DOHH2 (cell line): ENCODE results near the gene EDEM3.

Experiments used
- EZH2phosphoT487 ChIP-seq: fragments of 200-600 bp; sonication (generic); IDR thresholded peaks from 2 replicates; pipeline ENCODE4 v1.6.1; 2017; ENCODE audit warnings: borderline replicate concordance, mild to moderate bottlenecking, antibody characterized with exemption, low read length, moderate library complexity, mixed read lengths
- TF ChIP-seq, protein P1 (sequence below): fragments of 200-600 bp; sonication (generic); IDR thresholded peaks from one replicate; pipeline ENCODE4 v1.5.1; 2014; ENCODE audit warnings: antibody characterized with exemption, mild to moderate bottlenecking, low read depth, low read length; ENCODE audit not compliant: poor library complexity, severe bottlenecking

DNA sequence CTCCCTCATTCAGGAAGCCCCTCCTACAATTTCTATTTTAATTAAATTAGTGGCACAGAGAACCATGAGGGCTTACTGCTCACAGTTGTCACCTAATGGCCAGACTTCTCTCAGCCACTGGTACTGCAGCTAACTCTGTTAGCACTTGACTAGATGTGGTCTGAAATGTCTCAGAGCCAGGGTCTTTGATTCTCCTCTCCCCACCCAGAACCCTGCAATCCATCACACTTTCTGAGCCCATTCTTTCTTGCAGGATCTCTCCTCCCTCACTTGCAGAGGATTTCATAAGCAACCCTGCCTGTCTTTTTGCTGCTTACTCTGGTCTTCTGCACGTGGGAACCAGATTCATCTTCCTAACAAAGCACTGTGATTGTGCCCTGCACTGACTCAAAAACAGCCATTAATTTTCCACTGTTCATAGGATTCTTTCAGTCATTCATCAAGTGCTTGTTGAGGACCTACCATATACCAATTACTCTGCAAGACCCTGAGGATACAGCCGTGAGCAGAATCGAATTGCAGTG lies 108.4 kb downstream of the EDEM3 start:
- TF ChIP-seq, protein P1, sequence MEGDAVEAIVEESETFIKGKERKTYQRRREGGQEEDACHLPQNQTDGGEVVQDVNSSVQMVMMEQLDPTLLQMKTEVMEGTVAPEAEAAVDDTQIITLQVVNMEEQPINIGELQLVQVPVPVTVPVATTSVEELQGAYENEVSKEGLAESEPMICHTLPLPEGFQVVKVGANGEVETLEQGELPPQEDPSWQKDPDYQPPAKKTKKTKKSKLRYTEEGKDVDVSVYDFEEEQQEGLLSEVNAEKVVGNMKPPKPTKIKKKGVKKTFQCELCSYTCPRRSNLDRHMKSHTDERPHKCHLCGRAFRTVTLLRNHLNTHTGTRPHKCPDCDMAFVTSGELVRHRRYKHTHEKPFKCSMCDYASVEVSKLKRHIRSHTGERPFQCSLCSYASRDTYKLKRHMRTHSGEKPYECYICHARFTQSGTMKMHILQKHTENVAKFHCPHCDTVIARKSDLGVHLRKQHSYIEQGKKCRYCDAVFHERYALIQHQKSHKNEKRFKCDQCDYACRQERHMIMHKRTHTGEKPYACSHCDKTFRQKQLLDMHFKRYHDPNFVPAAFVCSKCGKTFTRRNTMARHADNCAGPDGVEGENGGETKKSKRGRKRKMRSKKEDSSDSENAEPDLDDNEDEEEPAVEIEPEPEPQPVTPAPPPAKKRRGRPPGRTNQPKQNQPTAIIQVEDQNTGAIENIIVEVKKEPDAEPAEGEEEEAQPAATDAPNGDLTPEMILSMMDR: no peak
- TF ChIP-seq EZH2phosphoT487: no peak
